Keratinocyte (primary cell): ENCODE data around the gene CCDC116.

Experiments
- CTCF ChIP-seq, 3 experiments: IDR thresholded peaks in 1 of 3; conservative IDR thresholded peaks in 1 of 3; optimal IDR thresholded peaks in 1 of 3; 2 replicates in 2 of 3; 3 replicates in 1 of 3; pipeline versions ENCODE3 to v1.5.1; 2011; ENCODE audit warnings: low read length in 3 of 3, mild to moderate bottlenecking in 3 of 3, moderate library complexity in 2 of 3, control low read depth in 1 of 3, inconsistent platforms in 1 of 3; ENCODE audit not compliant: insufficient read depth in 2 of 3; ENCODE audit errors: extremely low read depth in 1 of 3
- EZH2 ChIP-seq: IDR thresholded peaks from one replicate; pipeline ENCODE4 v1.6.1; 2012; ENCODE audit warnings: inconsistent platforms, mild to moderate bottlenecking, low read length, moderate library complexity

DNA sequence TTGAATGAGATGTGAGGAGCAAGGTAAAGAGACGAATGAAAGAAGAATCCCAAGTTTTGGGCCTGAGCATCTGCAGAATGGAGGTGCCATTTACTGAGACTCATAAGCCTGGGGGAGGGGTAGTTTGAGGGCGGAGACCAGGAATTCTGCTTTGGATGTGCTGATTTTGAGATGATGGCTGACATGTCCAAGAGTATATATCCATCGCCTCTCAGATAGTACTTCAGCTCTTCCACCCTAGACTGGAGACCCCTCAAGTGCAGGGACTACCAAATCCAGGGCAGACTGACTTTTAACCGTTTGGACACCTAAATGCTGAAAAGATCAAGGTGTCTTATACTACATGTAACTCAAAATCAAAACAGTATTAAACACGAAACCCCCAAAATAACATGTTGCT, 8.2 kb downstream of the CCDC116 start:
- TF ChIP-seq CTCF (optimal IDR thresholded peaks at IDR 0.05 in 1 of 3, IDR thresholded peaks at IDR 0.05 in 1 of 3, conservative IDR thresholded peaks at IDR 0.05 in 1 of 3; ENCODE audit: extremely low read depth in 1 of 3, insufficient read depth in 2 of 3, low read length in 3 of 3) = no peak
- no peak for TF ChIP-seq EZH2
